KG1 (cell line): ENCODE results near the gene RAB28.

ENCODE experiments used
- DNase-seq: peaks from one replicate; lab custom pipeline; 2025; lab: John Stamatoyannopoulos, UW

The RAB28 gene

DNA sequence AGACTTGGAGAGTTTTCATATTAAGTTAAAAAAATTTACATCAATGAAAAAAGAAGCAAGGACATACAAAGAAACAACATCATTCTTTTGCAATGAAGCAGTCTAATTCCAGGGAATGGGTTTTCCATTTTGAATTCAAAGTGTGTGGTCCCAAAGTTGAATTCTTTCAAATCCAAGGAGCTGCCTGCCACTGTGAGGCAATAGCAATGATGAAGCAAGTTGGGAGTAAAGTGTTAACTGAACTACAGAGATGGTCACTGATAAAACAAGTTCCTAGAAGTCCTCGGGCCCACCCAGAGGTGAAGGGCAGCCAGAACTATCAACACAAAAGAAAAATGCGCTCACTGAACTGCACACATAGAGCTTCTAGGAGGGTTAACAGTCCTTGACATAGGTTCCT, 115.9 kb downstream of the RAB28 start:
- DNase-seq = no peak

DNA sequence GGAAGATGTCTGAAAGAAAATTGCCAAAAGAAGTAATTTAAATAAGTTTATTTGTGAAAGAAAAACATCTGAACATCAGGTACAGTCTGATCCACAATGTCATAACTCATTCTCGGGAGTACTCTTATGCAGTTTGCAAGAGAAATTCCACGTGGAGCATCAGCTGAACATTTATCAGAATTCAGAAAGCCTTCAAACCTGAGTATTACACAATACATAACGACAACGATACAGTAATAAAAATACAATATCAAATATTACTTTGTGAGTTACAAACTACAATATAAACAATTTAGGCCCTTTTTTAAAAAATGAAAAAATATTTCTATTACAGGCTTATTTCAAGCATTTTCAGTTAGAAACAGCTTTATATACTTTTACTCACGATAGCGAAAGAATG, 116.4 kb downstream of the RAB28 start:
- no peak for DNase-seq

DNA sequence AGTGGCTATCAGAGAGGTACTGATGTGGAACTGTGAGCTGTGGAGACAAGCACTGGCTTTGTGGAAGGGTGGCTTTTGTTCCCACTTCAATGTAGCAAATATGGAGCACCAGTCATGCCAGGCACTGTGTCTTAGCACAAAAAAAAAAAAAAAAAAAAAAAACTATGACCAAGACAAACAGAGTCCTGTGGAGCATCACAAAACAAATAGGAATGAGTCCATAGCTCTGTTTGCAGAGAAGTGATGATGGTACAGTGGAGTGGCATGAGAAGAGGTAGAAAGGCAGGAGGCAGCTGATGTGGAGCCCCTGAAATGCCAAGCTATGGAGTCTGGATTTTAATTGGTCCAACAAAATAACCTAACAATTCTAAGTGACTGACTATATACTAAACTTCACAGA, 116.9 kb downstream of the RAB28 start:
- DNase-seq = no peak

DNA sequence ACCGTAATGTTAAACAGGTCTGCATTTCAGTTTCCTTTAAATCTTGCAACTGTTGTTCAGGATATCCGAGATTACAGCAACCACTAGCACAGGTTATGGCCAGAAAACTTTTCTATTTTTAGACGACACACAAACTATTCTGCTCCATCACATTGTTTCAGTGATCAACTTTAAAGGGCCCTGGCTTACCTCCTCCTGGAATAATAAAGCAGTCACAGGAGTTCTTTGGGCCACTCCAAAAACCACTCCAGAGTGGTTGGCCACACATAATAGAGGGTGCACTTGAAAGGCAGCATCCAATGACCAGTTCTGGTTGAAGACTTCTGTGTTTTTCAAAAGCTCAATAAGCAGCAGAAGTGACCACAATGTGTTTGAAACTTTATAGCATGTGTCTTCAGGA, 118.9 kb downstream of the RAB28 start:
- DNase-seq = no peak

DNA sequence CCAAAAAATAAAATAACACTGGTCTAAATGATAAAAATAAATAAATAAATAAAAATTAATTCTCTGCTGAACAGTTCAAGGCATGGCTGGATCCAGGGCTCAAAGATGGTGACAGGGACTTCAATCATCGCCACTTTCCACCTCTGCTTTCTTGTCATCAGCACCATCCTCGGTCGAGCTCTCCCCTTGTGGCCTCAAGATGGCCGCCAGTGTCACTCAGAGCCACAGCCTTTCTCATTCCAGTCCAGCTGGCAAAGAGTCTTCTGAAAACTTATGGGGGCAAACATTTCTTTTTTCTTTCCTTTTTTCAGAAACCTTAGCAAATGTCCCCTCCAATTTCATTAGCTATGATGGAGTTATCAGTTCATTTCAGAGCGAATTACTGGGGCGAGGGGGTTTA, 119.5 kb downstream of the RAB28 start:
- no peak for DNase-seq

DNA sequence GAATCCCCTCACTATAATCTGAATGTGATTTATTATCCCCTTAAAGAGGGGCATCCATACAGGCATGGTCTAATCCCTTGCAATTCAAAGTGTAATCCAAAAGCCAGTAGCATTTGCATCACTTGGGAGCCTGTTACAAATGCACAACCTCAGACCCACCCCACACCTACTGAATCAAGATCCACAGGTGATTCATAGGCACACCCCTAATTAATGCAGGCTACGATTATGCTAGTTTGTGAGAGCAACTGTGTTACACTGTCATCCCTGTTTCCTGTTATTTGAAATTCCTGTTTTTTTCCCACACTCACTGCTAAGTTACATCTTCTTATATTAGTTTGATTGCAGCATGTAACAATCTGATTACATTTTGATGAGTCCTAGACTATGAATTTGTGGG, 120.0 kb downstream of the RAB28 start:
- no peak for DNase-seq

DNA sequence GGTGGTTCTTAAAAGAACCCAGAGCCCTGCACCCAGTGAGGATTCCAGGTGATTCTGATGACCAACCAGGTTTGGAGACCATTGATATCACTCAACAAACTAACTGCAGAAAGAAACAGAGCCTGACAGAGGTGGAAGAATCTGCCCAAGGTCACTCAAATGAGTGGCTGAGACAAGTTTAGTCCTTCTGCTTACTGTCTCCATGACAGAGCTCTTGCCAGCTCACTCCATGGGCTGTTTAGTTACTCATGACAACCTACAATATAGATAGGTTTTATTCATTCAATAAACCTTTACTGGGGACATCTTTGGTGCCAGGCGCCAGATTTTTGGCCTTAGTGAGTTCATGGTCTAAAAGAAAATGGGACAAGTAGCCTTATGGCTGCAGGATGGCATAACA, 124.3 kb downstream of the RAB28 start:
- no peak for DNase-seq

DNA sequence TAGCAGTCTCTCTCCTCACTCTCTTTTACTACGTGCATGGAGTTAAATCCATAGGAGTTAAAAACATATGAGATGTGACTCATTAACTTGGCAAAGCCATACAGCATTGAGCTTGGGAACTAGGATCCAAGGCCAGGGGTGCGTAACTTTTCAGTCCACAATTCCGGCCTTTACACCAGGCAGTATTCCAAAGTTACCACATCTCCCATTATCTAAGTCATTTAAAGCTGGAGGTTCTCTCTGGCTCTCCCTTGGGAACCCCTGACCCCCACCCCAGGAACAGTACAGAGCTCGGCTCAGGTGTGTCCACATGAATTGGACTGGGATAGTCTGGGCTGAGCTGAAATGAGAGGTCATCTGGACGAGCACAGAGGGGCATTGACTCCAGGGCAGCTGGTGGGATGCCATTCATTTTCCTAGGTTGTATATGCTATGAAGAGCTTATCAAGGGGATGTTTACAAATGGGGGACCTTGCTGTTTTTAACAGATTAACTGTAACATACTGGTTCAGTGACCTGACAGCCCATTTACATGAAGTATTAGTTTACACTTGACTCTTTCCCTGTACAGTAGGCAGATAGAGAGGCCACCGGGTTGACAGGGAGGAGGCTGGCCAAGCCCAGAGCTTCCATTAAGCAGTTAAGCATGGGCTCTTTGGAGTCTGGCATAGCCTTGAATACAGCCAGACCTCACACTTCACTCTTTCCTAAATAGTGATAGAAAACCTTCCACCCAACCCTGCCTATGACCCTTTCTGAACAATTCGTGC, 128.8 kb downstream of the RAB28 start:
- DNase-seq = no peak

DNA sequence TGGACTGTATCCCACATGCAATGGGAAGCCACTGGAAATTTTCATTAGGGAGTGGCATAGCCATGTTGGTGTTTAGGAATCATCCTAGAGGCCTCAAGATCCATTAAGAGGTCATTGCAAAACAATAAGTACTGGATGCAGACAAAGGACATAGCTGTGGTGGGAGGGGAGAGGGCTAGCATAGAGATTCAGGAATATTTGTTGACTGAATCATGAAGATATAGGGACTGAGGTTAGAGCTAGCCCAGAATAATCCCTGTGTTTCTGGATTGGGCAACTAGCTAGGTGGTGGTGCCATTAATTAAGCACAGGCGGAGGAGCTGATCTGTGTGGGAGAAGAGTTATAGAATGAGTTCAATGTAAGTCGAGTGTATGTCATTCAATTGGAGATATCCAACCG, 135.0 kb downstream of the RAB28 start:
- no peak for DNase-seq

DNA sequence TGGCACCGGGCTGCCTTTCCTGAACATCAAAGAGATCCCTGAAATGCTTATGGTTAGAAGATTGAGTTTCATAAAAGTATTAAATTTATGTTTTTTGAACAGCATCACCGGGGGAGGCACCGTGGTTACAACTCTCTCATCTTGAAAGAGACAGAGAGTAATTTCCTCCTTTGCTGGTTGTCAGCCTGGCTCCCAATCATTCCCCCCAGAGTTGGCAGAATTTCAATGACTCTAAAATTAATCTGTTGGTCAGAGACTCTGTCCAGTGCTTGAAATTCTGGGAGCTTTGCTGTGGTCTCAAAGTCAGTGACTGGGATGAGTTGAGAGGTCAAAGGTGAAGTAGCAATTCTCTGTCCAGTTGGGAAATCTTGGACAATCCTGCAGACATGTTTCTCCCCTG, 135.9 kb downstream of the RAB28 start:
- DNase-seq = no peak

DNA sequence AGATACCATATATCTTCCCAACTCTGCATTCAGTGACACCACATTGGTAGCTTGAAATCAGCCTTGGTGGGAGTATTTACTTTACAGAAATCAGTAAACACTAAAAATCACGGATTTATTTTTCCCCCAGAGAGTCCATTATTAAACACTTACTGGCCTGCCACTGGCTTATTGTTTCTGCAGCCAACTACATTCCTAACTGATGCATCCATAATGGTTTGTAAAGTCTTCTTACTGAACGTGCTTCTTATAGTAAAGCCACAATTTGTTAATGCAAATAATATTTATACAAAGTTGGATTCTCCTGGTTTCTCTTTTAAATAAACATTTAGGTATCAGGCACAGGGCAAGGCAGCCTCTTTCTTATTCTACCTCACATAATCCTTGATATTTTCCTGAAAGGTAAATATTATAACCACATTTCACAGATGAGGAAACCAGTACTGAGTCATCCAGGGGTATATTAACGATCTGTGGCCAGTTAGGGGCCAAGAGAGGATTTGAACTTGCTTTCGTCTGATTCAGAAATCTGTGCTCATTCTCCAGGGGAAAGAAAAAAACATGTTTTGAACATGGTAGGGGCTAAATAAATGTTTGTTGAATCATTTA, 136.5 kb downstream of the RAB28 start:
- no peak for DNase-seq

DNA sequence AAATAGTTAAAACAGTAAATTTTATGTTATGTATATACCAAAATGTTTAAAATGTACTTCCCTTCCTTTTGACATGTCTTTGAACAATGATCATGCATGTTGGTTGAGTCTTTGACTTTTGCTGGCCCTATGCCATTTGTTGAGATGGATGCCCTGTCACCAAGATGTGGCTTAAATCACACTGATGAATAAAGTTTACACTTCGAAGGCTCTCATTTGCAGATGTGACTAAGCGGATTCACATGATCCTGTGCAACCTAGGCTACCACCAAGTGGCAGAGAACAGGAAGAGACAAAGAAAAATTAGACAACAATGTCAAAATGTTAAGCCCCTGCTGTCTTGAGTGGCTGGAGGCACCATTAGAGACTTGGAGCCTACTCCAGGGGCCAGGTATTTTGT, 139.9 kb downstream of the RAB28 start:
- DNase-seq = no peak

DNA sequence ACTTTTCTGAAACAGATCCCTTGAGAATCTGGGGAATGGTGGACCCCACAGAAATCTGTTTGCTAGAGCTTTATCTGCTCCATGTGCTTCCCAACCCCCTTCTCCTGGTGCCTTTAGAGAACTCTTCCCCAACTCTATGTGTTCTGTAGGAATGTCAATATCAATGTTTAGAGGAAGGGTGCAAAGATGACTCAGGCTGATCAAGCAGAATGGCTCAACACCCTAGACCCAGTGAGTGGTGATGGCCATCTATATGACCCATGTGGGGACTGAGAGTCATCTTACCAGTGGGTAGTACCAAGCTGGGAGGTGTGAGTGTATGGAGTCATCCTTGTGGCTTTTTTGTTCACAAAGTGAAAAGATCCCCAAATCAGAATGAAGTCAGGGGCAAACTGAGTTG, 143.5 kb downstream of the RAB28 start:
- no peak for DNase-seq

DNA sequence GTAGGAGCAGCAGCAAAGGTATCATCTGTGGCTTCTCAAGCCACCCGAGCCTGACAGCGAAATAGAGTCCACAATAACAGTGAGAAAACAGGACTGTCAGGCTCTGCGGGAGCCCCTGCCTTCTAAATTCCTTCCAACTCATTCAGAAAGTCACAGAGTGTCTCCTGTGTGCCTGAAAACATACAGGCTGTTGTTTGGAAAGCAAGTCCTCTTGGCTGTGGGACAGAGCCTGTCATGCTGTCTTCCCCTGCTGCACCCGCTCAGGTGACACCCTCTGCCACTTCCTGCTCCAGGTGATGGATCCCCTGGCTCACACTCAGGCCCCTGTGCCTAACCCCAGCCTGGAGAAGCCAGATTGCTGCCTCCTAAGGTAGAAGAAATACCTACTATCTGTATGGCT, 152.3 kb downstream of the RAB28 start:
- DNase-seq = no peak

DNA sequence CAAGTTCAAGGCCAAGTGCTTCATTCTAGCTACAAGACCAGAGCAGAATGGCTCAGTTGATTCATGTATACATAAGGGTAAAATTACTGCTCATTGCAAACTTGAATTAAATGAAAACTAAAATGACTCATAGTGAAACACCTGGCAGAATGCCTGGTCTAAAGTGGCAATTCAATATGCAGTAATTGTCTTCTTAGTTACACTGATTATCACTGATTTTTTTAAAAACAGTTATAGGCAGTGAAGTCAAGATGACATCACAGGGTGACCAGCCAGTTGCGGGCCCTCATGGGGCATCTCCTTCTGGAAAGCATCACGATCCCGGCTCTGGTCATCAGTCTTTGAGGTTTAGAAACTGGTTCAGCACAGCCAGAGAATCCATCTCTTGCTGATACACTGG, 154.2 kb downstream of the RAB28 start:
- DNase-seq = no peak

DNA sequence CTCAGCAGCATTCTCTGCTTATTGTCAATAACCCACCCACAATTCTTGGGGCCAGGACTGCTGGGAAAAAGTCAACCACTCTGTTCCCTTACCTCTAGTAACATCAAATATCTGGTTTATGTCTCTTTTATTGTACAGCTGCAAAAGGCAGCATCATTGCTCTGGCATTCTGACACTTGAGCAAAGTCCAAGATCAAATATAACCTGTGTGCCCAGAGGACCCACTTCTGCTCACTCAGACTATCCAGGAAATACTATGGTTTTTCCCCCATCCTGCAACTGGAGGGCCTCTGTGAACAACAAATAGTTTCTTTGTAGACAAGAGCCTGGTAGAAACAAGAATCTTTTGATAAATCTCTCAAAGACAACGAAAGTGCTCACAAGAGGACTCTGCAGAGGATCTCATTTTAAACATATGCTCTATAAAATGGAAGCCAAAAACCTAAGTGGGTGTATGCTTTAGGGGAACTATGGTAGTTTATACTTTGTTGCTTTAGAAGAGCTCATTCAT, 154.7 kb downstream of the RAB28 start:
- no peak for DNase-seq

DNA sequence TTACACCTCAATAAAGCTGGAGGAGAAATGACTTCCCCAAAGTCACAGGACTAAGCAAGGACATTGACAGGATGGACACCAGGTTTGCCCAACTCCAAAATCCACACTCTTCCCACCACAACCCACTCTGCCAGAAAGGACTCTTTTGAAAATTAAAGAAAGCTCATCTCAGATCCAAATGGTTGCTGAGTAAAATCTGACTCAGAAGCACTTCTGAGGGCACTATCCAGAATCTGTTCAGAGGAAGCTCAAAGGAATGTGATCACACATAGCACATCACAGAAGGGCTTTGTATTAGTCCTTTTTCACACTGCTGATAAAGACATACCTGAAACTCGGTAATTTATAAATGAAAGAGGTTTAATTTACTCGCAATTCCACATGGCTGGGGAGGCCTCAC, 155.5 kb downstream of the RAB28 start:
- no peak for DNase-seq

DNA sequence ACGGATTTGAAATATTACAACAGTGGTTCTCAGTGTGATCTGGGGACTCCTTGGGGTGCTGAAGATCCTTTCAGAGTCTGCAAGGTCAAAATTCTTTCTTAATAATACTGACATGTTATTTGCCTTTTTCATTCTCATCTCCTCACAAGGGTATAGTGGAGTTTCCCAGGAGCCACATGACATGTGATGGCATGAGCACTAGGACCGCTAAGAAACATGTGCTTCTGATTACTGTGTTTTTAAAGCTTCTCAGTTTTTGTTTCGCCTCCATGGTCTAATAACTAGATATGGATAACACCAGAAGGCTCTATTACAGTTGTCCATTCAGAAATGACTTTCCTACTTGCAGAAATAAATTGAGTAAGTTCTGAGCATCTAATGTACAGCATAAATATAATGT, 156.1 kb downstream of the RAB28 start:
- no peak for DNase-seq

DNA sequence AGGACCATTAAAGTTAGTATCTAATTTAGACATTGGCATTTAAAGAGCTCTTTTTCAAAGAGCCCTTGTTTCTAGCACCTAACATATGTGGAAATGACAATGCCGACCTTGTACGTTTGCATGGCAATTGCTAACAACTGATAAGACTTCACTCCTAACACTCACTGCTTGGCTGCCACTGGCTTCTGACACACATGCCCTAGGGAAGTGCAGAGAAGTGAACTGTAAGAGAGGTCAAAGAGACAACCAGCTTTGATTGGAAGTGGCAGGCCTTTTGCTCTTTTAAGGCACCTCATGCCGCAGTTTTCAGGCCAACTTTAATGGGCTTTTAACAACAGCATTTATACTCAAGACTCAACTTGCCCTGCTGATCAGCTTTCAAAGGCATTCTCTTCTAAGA, 158.4 kb downstream of the RAB28 start:
- DNase-seq = no peak

DNA sequence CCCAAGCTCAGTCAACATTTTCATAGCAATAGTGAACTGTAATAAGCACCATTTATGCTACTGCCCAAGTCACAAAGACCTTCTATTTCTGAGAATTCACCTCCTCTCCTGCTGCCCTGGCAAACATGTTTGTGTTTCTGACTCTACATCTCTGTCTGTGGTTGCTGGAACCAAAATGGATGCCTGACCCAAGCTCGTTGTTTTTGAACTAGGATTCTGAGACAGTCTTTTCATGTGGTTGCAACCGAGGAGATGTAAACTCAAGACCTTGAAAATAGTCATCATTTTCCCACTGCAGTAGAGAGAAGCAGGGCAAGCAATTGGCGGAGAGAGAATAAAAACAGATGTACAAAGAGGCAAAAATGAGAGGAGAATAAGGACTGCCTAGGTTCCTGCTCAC, 160.2 kb downstream of the RAB28 start:
- DNase-seq = no peak

DNA sequence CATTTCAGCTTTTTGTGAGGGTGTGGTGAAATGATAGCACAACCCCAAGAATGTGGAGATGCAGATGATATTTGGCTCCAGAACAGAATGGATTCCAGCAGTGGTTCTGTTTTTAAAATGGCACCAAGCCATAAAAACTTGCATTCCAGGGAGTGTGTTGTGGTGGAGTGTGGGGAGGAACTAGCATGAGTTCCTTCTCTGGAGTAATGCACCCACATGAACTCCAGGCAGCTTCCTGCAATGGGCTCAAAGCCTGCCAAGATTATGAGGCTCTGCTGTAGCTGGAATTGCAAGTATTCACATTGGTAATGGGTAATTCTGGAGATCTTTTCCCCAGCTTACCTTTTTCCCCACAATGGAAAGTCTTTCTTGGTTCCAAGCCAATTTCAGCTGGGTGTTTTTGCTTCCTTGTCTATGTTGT, 161.4 kb downstream of the RAB28 start:
- DNase-seq = no peak
